K562 (cell line): ENCODE results near the gene TMEM222. TPM values are rescaled to one million over a fixed set of nuclear protein-coding genes. Genes with fewer than 3 reads are reported as not detected.

Source experiments
- ATAC-seq: fragments of 200-7000 bp; cut with Tn5 transposase; 3 replicates; pipeline ENCODE4 v1.9.1; 2020; ENCODE audit warnings: moderate library complexity
- BruUV-seq: library from RNA; stranded (reverse); fragments of 400-500 nt; replicated peaks from 2 replicates; lab custom pipeline; 2021; lab: Mats Ljungman, UMichigan
- CTCF ChIA-PET: fragments of 300-600 bp; formaldehyde crosslinking; extraction: SDS; loops from one replicate; lab custom pipeline; 2021; ENCODE audit warnings: low intra/inter-chr PET ratio; lab: Yijun Ruan, JAX
- POLR2A ChIA-PET: fragments of 300-600, 350-650 bp; sonication (Branson Sonifier 250); formaldehyde crosslinking; extraction: SDS; loops from one replicate; lab custom pipeline; 2021; ENCODE audit warnings: antibody characterized with exemption, inconsistent platforms; lab: Yijun Ruan, JAX
- DNase-seq, 4 experiments: peaks; one replicate each; pipeline versions ENCODE4 v3.0.0 to v3.0.0-alpha.2; 2011 to 2018; ENCODE audit warnings: low spot score in 3 of 4, mixed read lengths in 3 of 4; ENCODE audit errors: extremely low read depth in 1 of 4
- FAIRE-seq: peaks from 2 replicates; lab custom pipeline; 2011; peaks lifted over from hg19 to GRCh38; lab: Jason Lieb, UNC
- H2AFZ ChIP-seq: 2 replicates; pipeline ENCODE4 v1.6.0; 2011; ENCODE audit warnings: low read depth, low read length, control low read depth, inconsistent platforms
- H3K27ac ChIP-seq: fragments of 200-600 bp; 3 replicates; pipeline ENCODE4 v1.8.0; 2011; ENCODE audit warnings: low read depth, mild to moderate bottlenecking, control low read depth, inconsistent platforms, low read length, moderate library complexity, mixed read lengths; ENCODE audit errors: extremely low read depth
- H3K27me3 ChIP-seq, 2 experiments: fragments of 300-600 bp in 1 of 2; 2 replicates in 1 of 2; 3 replicates in 1 of 2; pipeline versions ENCODE4 v1.6.0 to v1.8.0; 2011; ENCODE audit warnings: inconsistent platforms in 2 of 2, low read length in 2 of 2, mild to moderate bottlenecking in 1 of 2, mixed read lengths in 1 of 2, moderate library complexity in 1 of 2; ENCODE audit not compliant: control insufficient read depth in 2 of 2, insufficient read depth in 2 of 2
- H3K36me3 ChIP-seq: fragments of 300-600 bp; 3 replicates; pipeline ENCODE4 v1.8.0; 2011; ENCODE audit warnings: mild to moderate bottlenecking, low read length, inconsistent platforms; ENCODE audit not compliant: control insufficient read depth, insufficient read depth
- H3K4me1 ChIP-seq, 2 experiments: fragments of 200-600 bp in 1 of 2; replicated peaks in 1 of 2; 2 replicates in 1 of 2; 3 replicates in 1 of 2; pipeline versions ENCODE4 v1.5.1 to v1.8.0; 2011; ENCODE audit warnings: inconsistent platforms in 2 of 2, low read length in 2 of 2, mild to moderate bottlenecking in 1 of 2, mixed read lengths in 1 of 2, moderate library complexity in 1 of 2; ENCODE audit not compliant: control insufficient read depth in 2 of 2, insufficient read depth in 2 of 2
- H3K4me2 ChIP-seq: 2 replicates; pipeline ENCODE4 v1.6.1; 2011; ENCODE audit warnings: low read length, control low read depth, inconsistent platforms, mixed read lengths; ENCODE audit not compliant: insufficient read depth
- H3K4me3 ChIP-seq: fragments of 200-600 bp; sonication (generic), shearing (Covaris generic); 2 replicates; pipeline ENCODE4 v1.5.1; 2016; ENCODE audit warnings: control low read depth, inconsistent platforms
- H3K79me2 ChIP-seq: fragments of 200-600 bp; 3 replicates; pipeline ENCODE4 v1.8.0; 2011; ENCODE audit warnings: low read length, inconsistent platforms; ENCODE audit not compliant: control insufficient read depth, insufficient read depth
- H3K9ac ChIP-seq, 2 experiments: 2 replicates each; pipeline versions ENCODE4 v1.6.0 to v1.6.1; 2011; ENCODE audit warnings: low read depth in 2 of 2, low read length in 2 of 2, control low read depth in 1 of 2, inconsistent platforms in 1 of 2, mild to moderate bottlenecking in 1 of 2, mixed read lengths in 1 of 2; ENCODE audit not compliant: insufficient read depth in 1 of 2
- H3K9me1 ChIP-seq: one replicate; pipeline ENCODE4 v1.6.0; 2011; ENCODE audit warnings: inconsistent platforms, mild to moderate bottlenecking, low read length, moderate library complexity; ENCODE audit not compliant: control insufficient read depth, insufficient read depth
- H3K9me3 ChIP-seq: replicated peaks from 2 replicates; pipeline ENCODE4 v1.5.1; 2011; ENCODE audit warnings: low read depth, low read length, inconsistent platforms; ENCODE audit not compliant: control insufficient read depth, insufficient read depth
- H4K20me1 ChIP-seq: replicated peaks from 2 replicates; pipeline ENCODE4 v1.6.1; 2011; ENCODE audit warnings: low read length, inconsistent platforms, mixed read lengths; ENCODE audit not compliant: control insufficient read depth, insufficient read depth
- CEBPG ChIP-seq, 3 experiments: fragments of 200-800 bp in 1 of 3; sonication (Bioruptor generic) in 1 of 3; sonication (generic) in 1 of 3; formaldehyde crosslinking in 1 of 3; IDR thresholded peaks in 2 of 3; conservative IDR thresholded peaks in 1 of 3; 2 replicates each; pipeline versions ENCODE4 v1.6.1 to v1.8.0; 2016 to 2022; ENCODE audit warnings: missing compliant biosample characterization in 2 of 3, missing genetic modification characterization in 2 of 3, mild to moderate bottlenecking in 1 of 3, missing genetic modification reagents in 1 of 3
- MEF2D ChIP-seq: conservative IDR thresholded peaks from 2 replicates; pipeline ENCODE4 v1.6.1; 2016; ENCODE audit warnings: low read depth, missing genetic modification characterization, missing compliant biosample characterization
- SRSF9 ChIP-seq: fragments of 200-400 bp; formaldehyde crosslinking; IDR thresholded peaks from 2 replicates; pipeline ENCODE4 v1.6.1; 2017; ENCODE audit warnings: low read depth, low read length, borderline replicate concordance
- ZFP36 ChIP-seq: fragments of 150-350 bp; IDR thresholded peaks from 2 replicates; pipeline ENCODE4 v1.6.1; 2018; ENCODE audit warnings: low read length, low read depth; ENCODE audit not compliant: partially characterized antibody
- ZNF143 ChIP-seq: sonication (generic); formaldehyde crosslinking; IDR thresholded peaks from 2 replicates; pipeline ENCODE4 v1.9.0; 2022; ENCODE audit warnings: mild to moderate bottlenecking, missing genetic modification reagents
- WGBS: fragments of 100-300 bp; shearing (Covaris generic); methylation state at CpG from one replicate; pipeline ENCODE4 v1.1.6; 2016; ENCODE audit warnings: low coverage, mixed read lengths; ENCODE audit not compliant: insufficient coverage; ENCODE audit errors: missing lambda C conversion rate; 5-methylcytosine and 5-hydroxymethylcytosine counted together
- in situ Hi-C: fragments of 300-500 bp; cut with MboI; formaldehyde crosslinking; loops from 4 replicates; pipeline ENCODE4 v1.15.0; 2018; ENCODE audit warnings: inconsistent platforms, mixed read lengths
- intact Hi-C: fragments of 100-400 bp; cut with micrococcal nuclease; formaldehyde crosslinking; loops from 2 replicates; pipeline ENCODE4 v1.14.2; 2022
- polyA plus RNA-seq, 8 experiments: library from polyadenylated mRNA; depleted of rRNA in 4 of 8; stranded (reverse) in 5 of 8; unstranded in 3 of 8; fragments of >200 nt; fragmentation: Nextera tagmentation in 2 of 8; fragmentation: Illumina TruSeq in 1 of 8; extraction: Ambion mirVana in 2 of 8; extraction: Trizol in 1 of 8; gene quantifications; 2 replicates each; pipeline versions ENCODE4 v1.2.1 to v1.2.3, GENCODE V29; 2011 to 2014; ENCODE audit warnings: inconsistent platforms in 1 of 8, missing spikeins in 1 of 8
- total RNA-seq, 7 experiments: library from RNA; depleted of rRNA in 6 of 7; stranded (reverse); fragments of >200 nt in 6 of 7; fragmentation: Illumina TruSeq in 2 of 7; extraction: Trizol in 2 of 7; gene quantifications; 2 replicates each; pipeline versions ENCODE4 v1.2.1 to v1.2.3, GENCODE V29; 2011 to 2021; ENCODE audit warnings: low replicate concordance in 1 of 7

TMEM222 gene
- total and polyA plus RNA-seq, 9 of the 15 experiments (the other 6 are each of a cell fraction or from before 2014, with no cell fraction given): 6.9 to 48.0 (median 32.8) TPM

DNA sequence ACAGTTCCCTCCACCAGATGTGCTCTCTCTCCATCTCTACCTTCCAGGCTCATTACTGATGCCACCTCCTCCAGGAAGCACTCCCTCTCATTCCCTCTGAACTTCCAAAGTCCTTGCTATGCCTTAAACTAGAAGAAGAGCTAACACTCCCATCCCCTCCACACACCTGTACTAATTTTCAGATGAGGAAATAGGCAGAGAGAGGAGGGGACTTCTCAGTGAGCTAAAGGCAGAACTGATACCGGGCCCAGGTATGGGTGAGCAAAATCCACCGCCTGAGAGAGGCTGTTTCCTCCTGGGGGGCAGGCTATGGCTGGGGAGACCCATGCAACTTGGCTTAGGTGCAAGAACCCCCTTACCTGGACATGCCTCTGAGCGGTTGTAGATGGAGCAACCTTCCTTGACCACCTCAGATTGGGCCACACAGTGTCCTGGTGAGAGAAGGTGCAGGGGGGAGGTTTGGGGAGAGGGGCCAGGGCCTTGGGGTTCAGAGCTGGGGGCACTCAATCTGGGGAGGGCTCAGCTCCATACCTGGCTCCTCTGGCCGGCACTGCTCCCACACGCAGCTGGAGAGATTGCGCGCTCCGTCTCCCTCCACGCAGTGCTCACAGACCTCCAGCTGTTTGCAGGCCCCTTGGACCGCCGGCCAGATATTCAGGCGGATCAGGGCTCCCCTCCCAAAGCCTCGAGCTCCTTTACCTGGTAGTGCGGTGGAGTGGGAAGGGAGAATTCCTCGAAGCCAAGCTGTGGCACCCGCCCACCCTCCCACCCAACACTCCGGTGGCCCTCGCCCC is 60.2 kb downstream of the TMEM222 start:
- H3K9ac ChIP-seq: no peak overlapping the region
- H3K27me3 ChIP-seq: no peaks in the 10 kb centered on the region
- CTCF ChIA-PET: no interaction called here
- DNase-seq (no peak), FAIRE-seq (no peak), ATAC-seq (no peak)
- H3K27ac ChIP-seq: no peak overlapping the region
- POLR2A ChIA-PET: interaction anchor here (0.6 to 2.7 kb wide), 4 partner anchors 16 to 50 kb away, joined by 3 to 20 read pairs (median 4); partner anchors contain the start of gene MAP3K6
- 57% methylated on average over 14 of the region's 18 CpGs for WGBS
- no peaks in the 10 kb centered on the region for H3K9me1 ChIP-seq
- no peaks in the 10 kb centered on the region for H3K9me3 ChIP-seq
- no peak overlapping the region for H3K4me3 ChIP-seq
- H4K20me1 ChIP-seq: no peaks in the 10 kb centered on the region; the same call in 1 of the 2 replicates
- in situ Hi-C loops (no loop called here), intact Hi-C loops (no loop called here)
- BruUV-seq: no TSS peak
- H3K36me3 ChIP-seq: no peaks in the 10 kb centered on the region
- H3K4me1 ChIP-seq: peaks cover 9 to 42% of the 10 kb centered on the region in 2 experiments
- no peaks in the 10 kb centered on the region for H3K79me2 ChIP-seq
- H3K4me2 ChIP-seq: no peak overlapping the region
- no peak overlapping the region for H2AFZ ChIP-seq
- TF ChIP-seq ZNF143 (CRISPR knock-in tag): no peak
- TF ChIP-seq CEBPG (CRISPR knock-in tag; IDR thresholded peaks at IDR 0.05): no peak
- TF ChIP-seq CEBPG (tag; conservative IDR thresholded peaks at IDR 0.05 in 1 of 2, IDR thresholded peaks at IDR 0.05 in 1 of 2): no peak
- TF ChIP-seq SRSF9: no peak
- no peak for TF ChIP-seq MEF2D
- peak; percentile 89 for TF ChIP-seq ZFP36
